ENCODE data around the gene CMTR2. TPM values are rescaled to one million over a fixed set of nuclear protein-coding genes. Genes with fewer than 3 reads are reported as not detected.
A peak's percentile ranks its signal among the peaks of the same experiment; 100 is the strongest.

The CMTR2 gene
- total and polyA plus RNA-seq, 2 of the 4 experiments (the other 2 are of a cell fraction) = 10.6 to 21.9 TPM

- no peak overlapping the region for H3K4ac ChIP-seq (ENCODE audit: low read depth, low read length)
- WGBS, 2 experiments (ENCODE audit: extremely low coverage in 2 of 2, insufficient read length in 1 of 2) = no CpG with 5 or more reads among the region's 2 CpGs
- H2AK9ac ChIP-seq (replicated peaks; ENCODE audit: low read depth, low read length, poor library complexity) = no peak overlapping the region
- no peak overlapping the region for H4K91ac ChIP-seq (ENCODE audit: insufficient read depth, low read depth, low read length)
- H3K4me2 ChIP-seq (ENCODE audit: low read depth, low read length) = no peak overlapping the region
- no peaks in the 10 kb centered on the region for H4K20me1 ChIP-seq (ENCODE audit: insufficient read depth, low read length)
- ChIA-PET POLR2A (ENCODE audit: unreplicated experiment) (no interaction called here), CTCF (no interaction called here)
- DNase-seq (peak; percentile 1), ATAC-seq (ENCODE audit: low read depth) (no peak)
- no peak overlapping the region for H3K18ac ChIP-seq (ENCODE audit: low read depth, low read length)
- no peak overlapping the region for H3K23ac ChIP-seq (ENCODE audit: low read depth, low read length)
- H3K9me1 ChIP-seq (ENCODE audit: insufficient read depth, low read length) = no peaks in the 10 kb centered on the region
- H2BK15ac ChIP-seq (ENCODE audit: low read depth, low read length) = no peak overlapping the region
- no peak overlapping the region for H2AFZ ChIP-seq (replicated peaks; ENCODE audit: low read length, poor library complexity)
- no peak overlapping the region for H3K9ac ChIP-seq (ENCODE audit: low read depth, low read length)
- H4K5ac ChIP-seq (ENCODE audit: low read depth, low read length) = no peak overlapping the region
- no peaks in the 10 kb centered on the region for H3K36me3 ChIP-seq (ENCODE audit: control insufficient read depth, insufficient read depth, low read length)
- TF ChIP-seq, protein P1, sequence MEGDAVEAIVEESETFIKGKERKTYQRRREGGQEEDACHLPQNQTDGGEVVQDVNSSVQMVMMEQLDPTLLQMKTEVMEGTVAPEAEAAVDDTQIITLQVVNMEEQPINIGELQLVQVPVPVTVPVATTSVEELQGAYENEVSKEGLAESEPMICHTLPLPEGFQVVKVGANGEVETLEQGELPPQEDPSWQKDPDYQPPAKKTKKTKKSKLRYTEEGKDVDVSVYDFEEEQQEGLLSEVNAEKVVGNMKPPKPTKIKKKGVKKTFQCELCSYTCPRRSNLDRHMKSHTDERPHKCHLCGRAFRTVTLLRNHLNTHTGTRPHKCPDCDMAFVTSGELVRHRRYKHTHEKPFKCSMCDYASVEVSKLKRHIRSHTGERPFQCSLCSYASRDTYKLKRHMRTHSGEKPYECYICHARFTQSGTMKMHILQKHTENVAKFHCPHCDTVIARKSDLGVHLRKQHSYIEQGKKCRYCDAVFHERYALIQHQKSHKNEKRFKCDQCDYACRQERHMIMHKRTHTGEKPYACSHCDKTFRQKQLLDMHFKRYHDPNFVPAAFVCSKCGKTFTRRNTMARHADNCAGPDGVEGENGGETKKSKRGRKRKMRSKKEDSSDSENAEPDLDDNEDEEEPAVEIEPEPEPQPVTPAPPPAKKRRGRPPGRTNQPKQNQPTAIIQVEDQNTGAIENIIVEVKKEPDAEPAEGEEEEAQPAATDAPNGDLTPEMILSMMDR (conservative IDR thresholded peaks at IDR 0.05; ENCODE audit: low read depth, low read length) = no peak
- TF ChIP-seq CHD1 (IDR thresholded peaks at IDR 0.05; ENCODE audit: low read depth, low read length) = no peak
- no peak for TF ChIP-seq BHLHE40 (IDR thresholded peaks at IDR 0.05; ENCODE audit: low read depth, low read length)
- no peak for TF ChIP-seq RCOR1 (IDR thresholded peaks at IDR 0.05; ENCODE audit: insufficient replicate concordance, low read length)
- H2AK5ac ChIP-seq (ENCODE audit: low read depth, low read length) = no peak overlapping the region
- dilution Hi-C loops (cut with HindIII; ENCODE audit: low sequenced_read_pairs, unreplicated experiment) = no loop called here
- H3K4me3 ChIP-seq (ENCODE audit: insufficient read depth, low read depth, low read length) = no peak overlapping the region
- H3K56ac ChIP-seq (ENCODE audit: extremely low read depth, insufficient read depth, low read length) = no peak overlapping the region
- H3K4me1 ChIP-seq (ENCODE audit: control insufficient read depth, insufficient read depth, low read length) = no peaks in the 10 kb centered on the region
- H4K8ac ChIP-seq (ENCODE audit: low read depth in 2 of 2, low read length in 2 of 2) = no peak overlapping the region
- intact Hi-C loops (cut with micrococcal nuclease) = no loop called here
- no peak overlapping the region for H3K14ac ChIP-seq (replicated peaks; ENCODE audit: low read depth, low read length)
- no peak overlapping the region for H3K27ac ChIP-seq (ENCODE audit: insufficient read depth, low read length)
- no TSS peak for BruUV-seq (replicated peaks)
- no peaks in the 10 kb centered on the region for H3K9me3 ChIP-seq (ENCODE audit: control insufficient read depth, insufficient read depth, low read length)
- no peaks in the 10 kb centered on the region for H3K27me3 ChIP-seq (ENCODE audit: control insufficient read depth, insufficient read depth, low read length)
- no peak overlapping the region for H2BK120ac ChIP-seq (ENCODE audit: low read depth, low read length)
- H2BK20ac ChIP-seq (ENCODE audit: low read depth, low read length) = no peak overlapping the region
- no peak overlapping the region for H2BK5ac ChIP-seq (ENCODE audit: low read depth, low read length, poor library complexity, severe bottlenecking)
- in situ Hi-C loops (cut with MboI; ENCODE audit: low sequenced_read_pairs) = loop anchor here (25.0 kb wide), 1 partner anchor 510 kb away; no protein-coding TSS in a partner anchor
- no peaks in the 10 kb centered on the region for H3K79me1 ChIP-seq (ENCODE audit: low read depth in 1 of 2, low read length in 2 of 2)
Measured at GRCh38 chr16:71297341-71297634, 8.1 kb upstream of the CMTR2 start.
